Gastrocnemius medialis (tissue), 4 donors: ENCODE measurements around the gene USE1.

Experiments
- CTCF ChIP-seq, 5 experiments: fragments of 450-650 bp in 3 of 5; fragments of 200-600 bp in 2 of 5; sonication (generic) in 2 of 5; IDR thresholded peaks in 4 of 5; conservative IDR thresholded peaks in 1 of 5; 1 replicate in 4 of 5; 2 replicates in 1 of 5; pipeline ENCODE4 v1.5.1; 2016 to 2019; ENCODE audit warnings: antibody characterized with exemption in 5 of 5, mild to moderate bottlenecking in 3 of 5, moderate library complexity in 3 of 5
- POLR2A ChIP-seq, 2 donors: fragments of 450-650 bp; IDR thresholded peaks; one replicate each; pipeline ENCODE4 v1.6.1; 2017; ENCODE audit warnings: antibody characterized with exemption in 2 of 2, mild to moderate bottlenecking in 2 of 2, moderate library complexity in 2 of 2

GRCh38 chr19:17165715-17166114, 49.4 kb upstream of the USE1 start:
- no peak for TF ChIP-seq CTCF (IDR thresholded peaks at IDR 0.05 in 4 of 5, conservative IDR thresholded peaks at IDR 0.05 in 1 of 5)
- TF ChIP-seq POLR2A (IDR thresholded peaks at IDR 0.05) = no peak
